Measurements from ENCODE around the gene ELFN1. TPM values are rescaled to one million over a fixed set of nuclear protein-coding genes. Genes with fewer than 3 reads are reported as not detected.

Gene ELFN1
- 1 to 10 TPM in 2 of 6 donors, under 1 TPM in 3, not detected in 1; 0.11 to 3.0 (median 0.30) TPM for total RNA-seq

GRCh38 chr7:1669954-1670893 lies at the start of gene ELFN1:
ELFN1 (plus strand) TSS chr7:1670277; CDS start chr7:1744597, 74,320 bp downstream.
- peak in 1 of 2 donors; percentile 80 for DNase-seq
- H3K36me3 ChIP-seq = no peaks in the 10 kb centered on the region
- peak within 1 kb of the TSS in 3 of 4 donors; percentile 5 to 36 (median 21) for H3K4me3 ChIP-seq
- H3K27ac ChIP-seq = no peak within 1 kb of the TSS
- H3K27me3 ChIP-seq = peaks cover 0 to 80% (median 50%) of the 10 kb centered on the region in 4 donors
- TF ChIP-seq POLR2A (IDR thresholded peaks at IDR 0.05) = no peak
- TF ChIP-seq CTCF (IDR thresholded peaks at IDR 0.05) = no peak
- TF ChIP-seq EP300 (IDR thresholded peaks at IDR 0.05) = no peak
- no peak for TF ChIP-seq POLR2AphosphoS5 (IDR thresholded peaks at IDR 0.05)
- 0 to 2% methylated on average over 21 to 44 of the region's 110 CpGs for WGBS, 2 donors
- ATAC-seq (ENCODE audit: low FRiP score in 2 of 2) = no peak
- no peaks in the 10 kb centered on the region for H3K9me3 ChIP-seq
- H3K4me1 ChIP-seq = peaks cover 36 to 58% (median 43%) of the 10 kb centered on the region in 4 donors

DNA sequence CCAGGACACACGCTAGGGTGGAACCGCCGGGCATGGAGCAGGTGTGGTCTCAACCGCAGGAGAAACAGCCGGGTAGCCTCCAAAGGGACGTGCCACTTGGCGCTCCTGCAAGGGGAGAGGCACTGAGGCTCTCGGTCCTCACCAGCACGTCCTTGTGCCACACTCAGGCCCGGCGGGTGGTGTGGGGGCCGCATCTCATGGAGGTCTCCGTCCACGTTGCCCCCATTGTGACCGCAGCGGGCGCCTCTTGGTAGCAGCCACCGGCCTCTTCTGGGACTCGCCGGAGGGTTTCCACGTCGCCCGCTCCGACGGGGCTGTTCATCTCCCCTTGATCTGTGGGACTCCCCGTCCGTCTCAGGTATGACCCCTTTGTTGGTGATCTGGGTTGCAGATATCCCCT lies 49.2 kb upstream of the ELFN1 start:
- Histone ChIP-seq H3K27ac (no peak overlapping the region), H3K4me3 (no peak overlapping the region), H3K27me3 (no peaks in the 10 kb centered on the region), H3K9me3 (no peaks in the 10 kb centered on the region), H3K4me1 (no peaks in the 10 kb centered on the region), H3K36me3 (no peaks in the 10 kb centered on the region)
- TF ChIP-seq CTCF (IDR thresholded peaks at IDR 0.05) (no peak), POLR2AphosphoS5 (IDR thresholded peaks at IDR 0.05) (no peak), POLR2A (IDR thresholded peaks at IDR 0.05) (no peak), EP300 (IDR thresholded peaks at IDR 0.05) (no peak)
- DNase-seq (peak in 1 of 2 donors; percentile 79), ATAC-seq (ENCODE audit: low FRiP score in 2 of 2) (no peak)
- 90 to 93% methylated on average over 17 to 26 of the region's 27 CpGs for WGBS, 2 donors

- WGBS, 2 donors = 83 to 86% methylated on average over 13 of the region's 13 CpGs
- TF ChIP-seq POLR2AphosphoS5 (IDR thresholded peaks at IDR 0.05) (no peak), EP300 (IDR thresholded peaks at IDR 0.05) (no peak), POLR2A (IDR thresholded peaks at IDR 0.05) (no peak), CTCF (IDR thresholded peaks at IDR 0.05) (no peak)
Measured at GRCh38 chr7:1621718-1622117, 48.4 kb upstream of the ELFN1 start.

GRCh38 chr7:1622441-1622840 lies 47.6 kb upstream of the ELFN1 start:
- H3K27ac ChIP-seq = no peak overlapping the region
- no peaks in the 10 kb centered on the region for H3K9me3 ChIP-seq
- DNase-seq = peak in 1 of 2 donors; percentile 34
- no peaks in the 10 kb centered on the region for H3K27me3 ChIP-seq
- H3K4me1 ChIP-seq = no peaks in the 10 kb centered on the region
- H3K36me3 ChIP-seq = no peaks in the 10 kb centered on the region
- TF ChIP-seq POLR2A (IDR thresholded peaks at IDR 0.05) (no peak), POLR2AphosphoS5 (IDR thresholded peaks at IDR 0.05) (no peak), EP300 (IDR thresholded peaks at IDR 0.05) (no peak), CTCF (IDR thresholded peaks at IDR 0.05) (no peak)
- no peak for ATAC-seq (ENCODE audit: low FRiP score in 2 of 2)
- 79 to 81% methylated on average over 10 of the region's 10 CpGs for whole genome bisulfite sequencing, 2 donors
- no peak overlapping the region for H3K4me3 ChIP-seq

More at GRCh38 chr7:1621718-1622117, 48.4 kb upstream of the ELFN1 start:
- Histone ChIP-seq H3K9me3 (no peaks in the 10 kb centered on the region), H3K4me1 (no peaks in the 10 kb centered on the region), H3K36me3 (no peaks in the 10 kb centered on the region), H3K4me3 (no peak overlapping the region), H3K27me3 (no peaks in the 10 kb centered on the region), H3K27ac (no peak overlapping the region)
- no peak for ATAC-seq (ENCODE audit: low FRiP score in 2 of 2)
- DNase-seq = no peak
